Activated T-cell treated with anti-CD3 and anti-CD28 coated beads for 1 hour (primary cell): ENCODE data around the gene AZIN2.
A peak's percentile ranks its signal among the peaks of the same experiment; 100 is the strongest.
"Not testable (repeated sequence)": the region's sequence is repeated elsewhere in the genome, so short reads cannot be mapped to it uniquely, and the experiment has no call there.

Experiments
- DNase-seq: peaks from one replicate; pipeline ENCODE4 v3.0.0-alpha.2; 2020; ENCODE audit warnings: low read depth

The AZIN2 gene

DNA sequence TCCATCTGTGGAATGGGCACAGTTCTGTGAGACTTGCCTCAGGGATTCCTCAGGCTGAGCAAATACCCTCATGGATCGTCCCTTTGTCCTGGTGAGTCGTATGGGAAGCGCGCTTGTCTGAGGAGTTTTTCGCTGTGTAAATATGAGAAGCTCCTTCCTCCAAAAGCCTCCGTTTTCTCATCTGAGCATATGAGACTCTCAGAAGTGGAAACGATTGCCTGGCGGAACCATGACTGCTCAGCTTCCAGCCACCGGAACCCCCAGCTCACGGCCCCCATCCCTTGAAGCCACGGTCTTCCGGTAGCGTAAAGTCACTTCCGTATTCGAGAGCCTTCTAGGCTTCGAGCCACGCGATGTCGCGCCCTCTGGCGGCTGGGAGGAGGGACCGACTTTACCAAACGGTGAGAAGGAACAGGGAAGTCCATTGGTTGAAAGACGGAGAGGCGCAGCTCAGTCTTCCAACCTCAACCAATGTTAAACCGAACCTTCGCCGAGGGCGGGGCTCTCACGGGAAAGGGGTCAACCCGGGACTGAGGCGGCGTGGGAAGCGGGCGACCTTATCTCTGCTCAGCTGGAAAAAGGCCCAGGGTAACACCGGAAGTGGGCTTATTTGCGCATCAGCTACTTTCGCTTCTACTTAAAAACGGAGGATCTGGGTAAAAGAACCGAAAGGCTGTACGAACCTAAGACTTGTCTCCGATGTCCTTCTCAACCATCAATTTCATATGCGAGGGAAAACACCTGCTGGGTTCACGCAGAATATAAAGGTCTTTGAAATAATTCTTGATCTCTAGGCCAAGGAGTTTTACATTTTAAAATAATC lies 46.3 kb downstream of the AZIN2 start:
- DNase-seq = peak; percentile 96

DNA sequence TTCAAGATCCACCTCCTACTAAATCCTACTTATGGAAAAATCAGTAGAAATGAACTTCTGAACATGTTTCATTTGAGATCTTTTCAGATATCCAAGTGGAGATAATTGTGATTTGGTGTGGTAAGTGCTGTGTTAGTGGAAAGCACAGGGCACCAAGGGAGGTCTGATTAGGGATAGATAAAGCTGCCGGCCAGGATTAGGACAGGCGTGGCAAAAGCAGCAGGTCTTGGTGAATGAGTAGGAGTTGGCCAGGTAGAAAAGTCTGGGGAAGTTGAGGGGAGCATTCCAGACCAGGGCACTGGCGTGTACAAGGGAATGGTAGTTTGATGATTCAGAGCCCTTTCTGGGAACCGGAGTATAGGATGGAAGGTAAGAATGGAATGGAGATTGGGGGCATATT lies 47.8 kb downstream of the AZIN2 start:
- no peak for DNase-seq

DNA sequence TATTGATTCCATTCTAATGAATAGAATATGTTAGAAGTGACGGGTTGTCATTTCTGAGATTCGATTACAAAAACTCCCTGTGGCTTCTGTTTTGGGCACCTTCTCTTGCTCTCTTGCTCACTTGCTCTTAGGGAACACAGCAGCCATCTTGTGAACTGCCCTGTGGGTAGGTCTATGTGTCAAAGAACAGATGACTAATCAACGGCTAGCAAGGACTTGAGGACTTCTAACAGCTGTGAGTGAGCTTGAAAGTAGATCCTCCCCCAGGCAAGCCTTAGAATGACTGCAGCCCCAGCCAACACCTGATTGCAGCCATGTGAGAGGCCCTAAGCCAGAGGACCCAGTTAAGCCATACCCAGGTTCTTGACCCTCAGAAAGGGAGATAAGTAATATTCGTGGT lies 49.3 kb downstream of the AZIN2 start:
- no peak for DNase-seq

DNA sequence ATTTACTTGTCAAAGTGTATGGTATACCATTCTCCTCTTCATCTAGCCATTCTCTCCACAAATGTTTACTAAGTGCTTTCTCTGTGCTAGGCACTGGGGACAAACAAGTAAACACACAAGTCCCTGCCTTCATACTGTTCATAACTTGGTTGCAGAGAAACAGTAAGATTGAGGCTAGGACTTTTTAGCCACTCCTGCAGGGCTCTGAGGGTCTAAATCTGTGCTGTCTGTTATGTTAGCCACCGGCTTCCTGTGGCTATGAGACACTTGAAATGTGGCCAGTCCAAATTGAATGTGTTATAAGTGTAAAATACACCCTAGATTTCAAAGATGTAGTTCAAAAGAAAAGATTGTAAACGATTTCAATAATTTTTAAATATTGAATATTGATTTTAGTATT lies 50.2 kb downstream of the AZIN2 start:
- no peak for DNase-seq

DNA sequence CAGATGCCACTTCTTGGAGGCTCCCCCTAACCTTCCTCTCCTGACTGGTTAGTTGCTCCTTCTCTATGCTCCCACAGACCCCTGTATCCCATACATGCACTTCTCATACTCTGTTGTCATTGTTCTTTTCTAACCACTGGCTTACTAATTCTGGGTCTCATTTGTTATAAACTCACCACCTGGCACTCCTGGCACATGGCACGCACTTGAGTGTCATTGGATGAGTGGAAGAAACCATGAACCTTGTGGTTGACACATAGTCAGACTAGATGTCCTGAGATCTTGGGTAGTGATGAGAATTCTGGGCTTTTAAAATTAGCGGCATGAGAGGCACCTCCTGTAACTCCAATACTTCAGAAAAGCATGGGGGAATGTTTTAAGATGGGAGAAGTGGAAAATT lies 51.6 kb downstream of the AZIN2 start:
- no peak for DNase-seq

DNA sequence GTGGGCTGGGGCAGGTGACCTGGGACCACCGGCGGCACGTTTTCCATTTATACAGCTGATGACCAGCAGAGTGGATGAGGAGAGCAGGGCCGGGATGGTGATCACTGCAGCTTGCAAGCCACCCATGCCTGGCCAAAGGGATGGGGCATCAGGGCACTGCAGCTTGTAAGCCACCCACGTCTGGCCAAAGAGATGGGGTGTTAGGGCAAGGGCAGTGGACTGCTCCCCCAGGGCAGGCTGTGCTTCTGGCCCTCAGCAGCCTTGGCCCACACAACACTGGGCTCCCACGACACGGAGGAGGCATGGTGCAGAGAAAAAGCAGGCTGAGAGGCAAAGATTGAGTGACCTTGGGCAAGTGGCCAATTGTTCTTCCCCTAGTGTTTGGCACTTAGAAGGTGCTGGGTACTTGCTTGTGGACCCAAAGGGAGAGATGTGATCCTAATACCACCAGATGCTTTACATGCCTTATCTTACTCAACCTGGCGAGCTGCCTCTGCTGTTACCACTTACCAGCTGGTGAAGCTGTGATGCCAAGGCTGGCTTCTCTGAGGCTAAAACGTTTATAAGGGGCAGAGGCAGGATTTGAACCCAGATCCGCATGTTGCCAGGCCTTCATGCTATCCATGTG lies 52.6 kb downstream of the AZIN2 start:
- no peak for DNase-seq

DNA sequence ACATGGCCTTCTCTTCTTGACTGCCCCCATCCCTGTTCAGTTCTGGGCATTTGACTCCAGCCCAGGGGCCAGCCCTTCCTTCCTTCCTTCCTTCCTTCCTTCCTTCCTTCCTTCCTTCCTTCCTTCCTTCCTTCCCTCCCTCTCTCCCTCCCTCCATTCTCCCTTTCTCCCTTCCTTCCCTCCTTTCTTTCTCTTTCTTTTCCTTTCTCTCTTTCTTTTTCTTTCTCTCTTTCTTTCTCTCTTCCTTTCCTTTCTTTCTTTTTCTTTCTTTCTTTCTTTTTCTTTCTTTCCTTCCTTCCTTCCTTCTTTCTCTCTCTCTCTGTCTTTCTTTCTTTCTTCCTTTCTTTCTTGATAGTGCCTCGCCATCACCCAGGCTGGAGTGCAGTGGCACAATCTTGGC lies 55.1 kb downstream of the AZIN2 start:
- not testable (repeated sequence) for DNase-seq

DNA sequence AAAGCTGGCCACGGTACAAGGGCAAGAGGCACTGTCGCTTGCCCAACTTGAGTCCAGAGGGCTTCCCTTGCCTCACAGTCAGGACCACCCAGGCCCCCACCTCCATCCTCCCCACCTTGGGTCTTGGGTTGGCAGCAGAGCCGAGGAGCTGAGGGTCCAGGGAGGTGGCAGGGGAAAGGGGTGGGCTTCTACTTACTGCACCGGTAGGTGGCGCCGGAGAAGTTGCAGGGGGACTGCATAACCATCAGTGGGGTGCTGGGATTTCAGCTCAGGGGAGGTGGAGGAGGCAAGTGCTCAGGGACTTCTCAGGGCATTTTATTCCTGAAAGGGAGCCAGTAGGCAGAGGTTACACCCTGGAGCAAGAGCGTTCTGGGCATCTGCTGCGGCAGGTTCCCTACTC lies 56.8 kb downstream of the AZIN2 start:
- DNase-seq = peak; percentile 27

DNA sequence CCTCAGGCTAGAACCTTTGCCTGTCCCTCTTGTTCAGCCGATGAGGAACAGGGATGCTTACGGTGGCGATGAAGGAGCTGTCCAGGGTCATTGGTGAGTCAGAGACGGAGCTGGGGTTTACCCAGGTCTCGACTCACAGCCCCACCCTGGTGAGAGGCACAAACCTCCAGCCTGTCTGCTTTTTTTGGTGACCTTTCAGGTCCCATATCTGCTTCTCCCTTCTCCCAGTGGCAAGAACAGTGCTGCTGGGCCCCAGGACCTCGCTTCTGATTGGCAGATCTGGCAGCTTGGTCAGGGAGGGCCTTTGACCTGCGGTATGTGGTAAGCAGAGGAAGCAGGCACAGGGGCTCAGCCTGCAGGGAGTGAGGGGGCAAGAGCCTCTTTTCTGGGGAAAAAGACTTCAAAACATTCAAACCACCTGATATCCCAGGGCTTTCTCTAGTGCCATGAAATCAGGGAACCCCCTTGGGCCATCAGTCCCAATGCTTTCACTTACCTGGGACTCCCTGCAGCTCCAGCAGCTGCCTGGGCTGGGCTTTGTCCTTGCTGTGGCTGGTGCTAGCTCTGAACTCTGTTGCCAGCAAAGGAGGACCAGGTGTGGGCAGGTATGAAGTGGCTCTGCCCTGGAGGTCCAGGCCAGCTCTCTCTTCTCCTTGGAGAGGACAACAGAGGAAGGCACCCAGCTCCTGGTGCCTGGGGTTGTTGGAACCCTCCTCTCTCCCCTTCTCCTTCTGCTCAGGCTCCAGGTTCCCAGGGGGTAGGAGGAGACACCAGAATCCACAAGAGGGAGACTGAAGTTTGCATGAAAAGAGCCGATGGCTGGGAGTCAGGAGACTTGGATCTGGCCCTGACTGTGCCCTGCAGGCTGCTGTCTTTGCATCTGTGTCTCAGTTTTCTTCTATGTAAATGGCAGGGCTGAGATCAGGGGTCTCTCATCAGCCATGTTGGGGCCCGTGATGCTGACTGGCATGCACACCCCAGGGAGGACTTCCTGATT lies 59.5 kb downstream of the AZIN2 start:
- DNase-seq = no peak

DNA sequence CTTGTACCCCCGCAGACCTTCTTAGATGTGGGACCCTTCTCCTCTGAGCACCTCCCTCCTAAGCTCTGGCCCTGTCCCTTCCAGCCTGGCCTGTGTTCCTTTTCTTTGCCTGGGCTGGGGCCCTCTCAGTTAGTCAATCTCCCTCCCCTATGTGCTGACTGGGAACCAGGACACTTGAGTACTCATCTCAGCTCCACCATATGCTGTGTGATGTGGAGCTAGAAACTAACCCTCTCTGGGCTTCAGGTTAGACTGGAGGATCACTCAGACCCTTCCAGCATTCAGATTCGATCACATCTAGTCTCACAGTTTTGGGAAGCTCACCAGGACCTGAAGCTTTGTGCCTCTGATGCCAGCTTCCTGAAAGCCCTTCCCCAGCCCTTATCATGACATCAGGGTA lies 60.3 kb downstream of the AZIN2 start:
- DNase-seq = no peak

DNA sequence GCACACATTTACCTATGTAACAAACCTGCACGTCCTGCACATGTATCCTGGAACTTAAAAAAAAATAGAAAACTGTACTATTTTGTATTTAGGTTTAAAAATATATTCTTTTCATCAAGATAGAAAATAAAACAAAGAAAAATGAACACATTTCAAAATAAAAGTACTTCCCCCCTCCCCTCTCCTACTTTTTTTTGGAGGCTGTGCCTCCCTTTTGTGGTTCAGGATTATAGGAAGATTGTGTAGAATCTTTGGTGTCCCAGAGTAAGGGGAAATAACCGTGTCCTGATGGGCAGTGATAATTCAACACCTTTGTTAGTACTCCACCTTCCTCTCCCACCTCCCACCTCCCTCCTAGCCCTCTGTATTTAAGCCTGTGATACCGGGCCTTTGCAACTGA lies 60.8 kb downstream of the AZIN2 start:
- DNase-seq = no peak

DNA sequence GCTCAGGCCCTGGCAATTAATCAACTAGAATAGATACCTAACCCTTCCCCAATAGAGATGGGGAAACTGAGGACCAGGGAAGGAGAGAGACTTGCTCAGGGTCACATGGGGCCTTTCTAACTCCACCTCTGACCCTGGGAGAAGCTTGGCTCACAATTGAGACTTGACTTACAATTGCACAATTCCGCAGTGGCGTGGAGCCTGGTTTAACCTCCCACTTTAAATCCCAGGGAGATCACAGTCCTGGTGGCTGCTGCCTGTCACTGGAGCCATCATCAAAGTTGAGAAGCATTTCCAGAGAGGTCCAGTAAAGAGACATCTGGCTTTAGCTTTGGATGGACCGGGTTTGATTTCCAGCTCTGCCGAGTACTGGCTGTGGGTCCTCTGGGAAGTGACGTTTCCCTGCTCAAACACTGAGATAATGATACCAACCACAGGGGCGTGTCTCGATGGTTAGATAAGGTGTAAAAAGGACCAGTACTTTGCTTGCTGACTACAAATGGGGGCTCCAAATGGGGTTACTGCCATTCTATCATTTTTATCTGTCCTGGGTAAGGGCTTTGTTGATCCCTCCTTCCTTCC lies 61.6 kb downstream of the AZIN2 start:
- no peak for DNase-seq

DNA sequence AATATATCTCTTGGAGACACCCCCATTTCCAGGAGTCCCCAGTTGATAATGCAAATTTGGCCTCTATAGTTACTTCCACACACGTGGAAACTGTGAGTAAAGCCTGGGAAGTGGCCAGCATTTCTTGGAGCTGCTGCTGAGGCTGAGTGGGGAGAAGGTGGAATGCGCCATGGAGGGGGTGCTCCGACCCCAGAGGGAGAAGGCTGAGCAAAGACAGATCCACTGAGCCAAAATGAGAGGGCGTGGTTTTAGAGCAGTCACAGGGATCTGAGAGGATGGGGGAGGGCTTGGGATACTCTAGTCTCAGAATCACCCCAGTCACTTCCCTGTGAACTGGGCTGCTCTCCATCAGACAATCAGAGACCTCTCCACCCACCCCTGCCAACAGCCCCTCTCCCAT lies 62.2 kb downstream of the AZIN2 start:
- no peak for DNase-seq

DNA sequence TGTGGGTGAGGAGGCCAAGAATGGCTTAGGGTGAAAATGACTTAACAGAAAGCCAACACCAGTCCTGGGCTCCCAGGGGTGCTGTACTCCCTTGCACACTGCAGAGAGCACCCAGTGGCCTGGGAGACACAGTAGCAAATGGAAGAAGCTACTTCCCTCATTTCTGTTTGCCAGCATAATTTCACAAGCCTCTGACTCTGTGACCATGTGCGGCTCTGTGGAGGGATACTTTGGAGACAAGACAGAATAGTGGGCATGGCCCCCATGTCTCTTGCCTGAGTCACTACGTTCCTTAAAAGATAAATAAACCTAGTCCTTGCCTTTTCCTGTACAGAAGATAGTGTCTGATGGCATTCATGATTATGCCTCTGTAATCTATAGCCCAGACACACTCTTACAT lies 62.7 kb downstream of the AZIN2 start:
- DNase-seq = no peak

DNA sequence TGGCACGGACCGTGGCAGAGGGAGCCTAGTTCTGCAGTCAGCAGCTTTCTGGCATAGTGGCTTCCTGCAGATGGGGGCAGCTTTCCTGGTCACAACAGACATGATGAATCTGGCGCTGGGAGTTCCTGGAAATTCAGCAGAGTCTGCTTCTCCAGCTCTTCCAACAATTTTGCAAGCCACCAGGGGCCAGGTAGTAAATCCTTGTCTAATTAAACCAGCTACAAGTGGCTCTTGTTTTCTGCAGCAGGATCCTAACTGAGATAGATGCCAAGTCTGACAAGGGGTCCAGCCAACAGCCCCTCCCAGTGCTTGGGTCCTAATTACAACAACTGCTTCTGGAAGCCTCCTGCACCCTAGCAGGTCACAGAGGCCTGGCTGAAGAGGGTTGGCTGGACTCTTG lies 65.0 kb downstream of the AZIN2 start:
- DNase-seq = no peak

DNA sequence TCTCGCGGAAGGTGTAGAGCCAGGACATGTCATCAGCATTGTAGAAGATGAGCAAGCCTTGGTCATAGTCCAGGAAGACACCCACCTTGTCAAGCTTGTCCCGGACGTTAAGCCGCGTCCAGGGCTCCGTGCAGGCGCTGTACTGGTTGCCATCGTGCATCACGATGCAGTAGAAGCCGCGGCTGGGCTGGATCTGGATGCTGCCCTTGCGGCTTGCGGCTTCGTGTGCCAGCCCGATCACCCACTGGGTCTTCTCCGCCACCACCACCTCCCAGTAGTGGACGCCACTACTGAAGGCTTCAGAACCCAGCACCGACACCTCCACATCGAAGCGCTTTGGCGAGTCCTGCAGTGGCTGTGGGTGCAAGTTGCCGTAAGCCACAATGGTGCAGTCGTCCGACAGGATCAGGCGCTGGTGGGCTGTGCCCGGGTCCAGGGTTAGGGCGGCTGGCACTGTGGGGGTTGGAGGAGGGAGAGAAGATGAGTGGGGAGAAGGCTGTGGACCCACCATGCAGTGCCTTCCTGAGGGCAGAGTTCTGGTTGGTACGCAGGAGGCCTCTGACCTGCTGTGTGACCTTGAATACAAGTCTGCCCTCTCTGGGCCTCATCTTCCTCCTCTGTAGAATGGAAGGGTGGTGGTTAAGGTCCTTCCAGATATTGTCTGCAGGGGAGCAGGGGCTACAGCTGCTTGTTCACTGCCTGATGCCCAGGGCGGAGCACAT lies 66.5 kb downstream of the AZIN2 start:
- DNase-seq = no peak

DNA sequence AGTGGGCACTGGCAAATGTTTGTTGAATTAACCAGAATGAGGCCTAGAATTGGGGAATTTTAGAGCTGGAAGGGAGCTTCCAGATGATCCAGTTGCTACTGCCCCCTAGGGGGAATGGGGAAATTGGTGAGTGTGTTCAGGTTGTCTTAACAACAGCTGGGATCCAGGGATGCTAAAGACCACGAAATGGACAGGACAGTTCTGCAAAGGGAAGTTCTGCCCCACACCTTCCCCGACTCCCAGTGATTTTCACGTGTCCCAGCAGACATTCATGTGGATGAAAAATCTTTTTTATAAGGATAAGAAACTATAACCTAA lies 67.0 kb downstream of the AZIN2 start:
- no peak for DNase-seq

DNA sequence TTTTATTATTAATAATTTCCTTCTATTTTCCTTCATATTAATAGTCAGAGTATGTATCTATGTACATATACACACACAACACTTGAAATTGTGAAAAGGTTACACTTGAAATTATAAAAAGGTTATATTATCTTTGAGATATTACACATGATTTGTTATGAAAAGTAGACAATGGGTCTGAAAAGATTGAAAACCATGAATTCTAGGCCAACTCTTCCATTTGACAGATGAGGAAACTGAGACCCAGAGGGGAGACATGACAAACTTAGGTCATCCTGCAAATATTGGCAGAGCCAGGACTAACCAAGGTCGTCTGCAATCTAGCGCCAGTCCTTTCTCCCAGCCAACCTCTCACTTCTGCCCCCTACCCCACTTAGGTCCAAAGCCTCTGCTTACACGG lies 67.7 kb downstream of the AZIN2 start:
- DNase-seq = no peak

DNA sequence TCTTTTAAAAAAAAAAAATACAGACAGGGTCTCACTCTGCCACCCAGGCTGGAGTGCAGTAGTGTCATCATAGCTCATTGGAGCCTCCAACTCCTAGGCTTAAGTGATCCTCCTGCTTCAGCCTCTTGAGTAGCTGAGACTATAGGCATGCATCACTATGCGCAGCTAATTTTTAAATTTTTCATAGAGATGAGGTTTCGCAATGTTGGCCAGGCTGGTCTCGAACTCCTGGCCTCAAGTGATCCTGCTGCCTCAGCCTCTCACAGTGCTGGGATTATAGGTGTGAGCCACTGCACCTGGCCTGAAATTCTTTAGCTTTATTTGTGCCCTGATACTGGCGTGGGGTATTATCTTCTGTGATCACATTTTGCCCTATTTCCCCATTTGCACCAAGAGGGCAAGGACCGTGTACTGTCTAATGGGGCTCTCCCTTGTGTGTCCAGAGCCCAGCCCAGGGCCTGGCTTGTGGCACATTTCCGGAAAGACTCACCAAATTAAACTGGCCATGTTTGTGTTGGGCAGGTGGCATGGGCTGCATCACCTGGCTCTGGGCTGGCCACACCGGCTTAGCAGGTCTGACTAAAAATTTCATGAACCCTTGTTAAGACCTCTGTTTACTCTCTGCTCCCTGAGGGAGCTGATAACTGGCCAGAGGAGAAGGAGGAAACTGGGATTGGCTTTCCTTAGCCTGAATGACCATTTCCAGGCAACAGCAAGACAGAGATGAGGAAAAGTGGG lies 68.7 kb downstream of the AZIN2 start:
- no peak for DNase-seq

DNA sequence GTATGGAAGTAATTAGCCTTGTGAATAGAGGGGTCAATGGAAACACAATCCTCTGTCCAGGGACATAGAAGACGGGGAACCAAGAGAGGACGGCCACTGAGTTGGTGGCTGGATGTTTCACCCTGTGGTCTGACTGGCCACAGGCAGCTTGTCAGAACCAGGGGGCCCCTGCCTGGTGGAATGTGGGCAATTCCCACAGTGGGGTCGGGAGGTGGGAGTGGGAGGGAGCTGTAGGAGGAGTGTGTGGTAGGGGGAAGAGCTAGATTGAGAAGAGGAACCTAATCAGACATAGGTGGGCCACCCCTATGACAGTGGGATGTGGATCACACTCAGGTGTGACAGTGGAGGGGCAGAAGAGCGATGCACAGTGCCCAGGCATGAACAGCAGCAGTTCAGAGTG lies 69.6 kb downstream of the AZIN2 start:
- DNase-seq = no peak

DNA sequence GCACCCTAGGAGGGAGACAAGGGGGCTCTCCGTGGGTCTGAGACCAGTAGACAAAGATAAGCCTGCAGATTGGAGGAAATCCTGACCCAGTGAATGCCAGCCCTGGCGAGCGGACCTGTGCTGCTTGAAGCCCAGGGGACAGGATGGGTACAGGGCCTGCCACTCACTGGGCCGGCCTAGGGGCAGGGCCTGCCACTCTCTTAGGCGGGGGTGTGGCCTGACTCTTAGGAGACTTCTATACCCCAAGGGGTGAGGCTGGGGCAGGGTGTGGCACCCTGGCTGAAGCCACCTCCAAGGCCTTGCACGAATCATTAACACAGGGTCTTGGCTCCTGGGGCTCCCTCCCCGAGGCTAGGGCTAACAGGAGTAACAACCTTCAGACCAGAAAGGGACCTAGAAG lies 70.2 kb downstream of the AZIN2 start:
- no peak for DNase-seq
